B cell (primary cell): ENCODE measurements around the gene SURF2. TPM values are rescaled to one million over a fixed set of nuclear protein-coding genes. Genes with fewer than 3 reads are reported as not detected.

Experiments used
- ATAC-seq: fragments of 200-7000 bp; cut with Tn5 transposase; one replicate; pipeline ENCODE4 v1.10.0; 2021; ENCODE audit warnings: low read depth, mild to moderate bottlenecking, moderate number of reproducible peaks, moderate library complexity
- CTCF ChIA-PET: fragments of 350-600 bp; sonication (Branson Sonifier 250); formaldehyde crosslinking; loops from one replicate; lab custom pipeline; 2021; ENCODE audit warnings: antibody characterized with exemption, inconsistent platforms; lab: Charles Lee
- POLR2A ChIA-PET: fragments of 350-600 bp; sonication (Branson Sonifier 250); formaldehyde crosslinking; loops from one replicate; lab custom pipeline; 2021; ENCODE audit warnings: antibody characterized with exemption; lab: Charles Lee
- DNase-seq: peaks from one replicate; pipeline ENCODE4 v3.0.0; 2013
- H2AFZ ChIP-seq: 2 replicates; pipeline ENCODE4 v1.6.1; 2012; ENCODE audit warnings: mild to moderate bottlenecking, low read depth, low read length; ENCODE audit not compliant: insufficient read depth, poor library complexity, severe bottlenecking
- H3K27ac ChIP-seq, 2 donors: 1 replicate in 1 of 2; 2 replicates in 1 of 2; pipeline ENCODE4 v1.5.1; 2012 to 2013; ENCODE audit warnings: low read length in 2 of 2, mild to moderate bottlenecking in 2 of 2, moderate library complexity in 1 of 2
- H3K27me3 ChIP-seq, 4 experiments: fragments of 200-600 bp in 1 of 4; sonication (generic) in 1 of 4; replicated peaks in 1 of 4; 1 replicate in 2 of 4; 2 replicates in 2 of 4; pipeline versions ENCODE4 v1.6.1 to v1.7.0; 2013 to 2016; ENCODE audit warnings: low read length in 3 of 4, mild to moderate bottlenecking in 2 of 4, mixed read lengths in 1 of 4, moderate library complexity in 1 of 4; ENCODE audit not compliant: insufficient read depth in 4 of 4, control insufficient read depth in 3 of 4; ENCODE audit errors: control extremely low read depth in 1 of 4
- H3K36me3 ChIP-seq, 2 experiments: replicated peaks in 1 of 2; 1 replicate in 1 of 2; 2 replicates in 1 of 2; pipeline versions ENCODE4 v1.6.1 to v1.7.1; 2013; ENCODE audit warnings: low read length in 1 of 2; ENCODE audit not compliant: insufficient read depth in 2 of 2, control insufficient read depth in 1 of 2; ENCODE audit errors: control extremely low read depth in 1 of 2, extremely low read depth in 1 of 2
- H3K4me1 ChIP-seq, 2 donors: fragments of 200-600 bp in 1 of 2; sonication (generic) in 1 of 2; 1 replicate in 1 of 2; 2 replicates in 1 of 2; pipeline versions ENCODE4 v1.5.1 to v1.6.1; 2013 to 2017; ENCODE audit warnings: low read length in 2 of 2; ENCODE audit not compliant: control insufficient read depth in 2 of 2, insufficient read depth in 2 of 2
- H3K4me2 ChIP-seq: replicated peaks from 2 replicates; pipeline ENCODE3; 2012; ENCODE audit warnings: mild to moderate bottlenecking, low read depth, low read length; ENCODE audit not compliant: poor library complexity, severe bottlenecking
- H3K4me3 ChIP-seq, 5 experiments: fragments of 200-600 bp in 1 of 5; sonication (generic) in 1 of 5; 1 replicate in 3 of 5; 2 replicates in 2 of 5; pipeline versions ENCODE4 v1.5.1 to v1.7.0; 2011 to 2016; ENCODE audit warnings: low read length in 4 of 5, mild to moderate bottlenecking in 4 of 5, low read depth in 2 of 5, control low read depth in 1 of 5, moderate library complexity in 1 of 5; ENCODE audit not compliant: insufficient read depth in 1 of 5; ENCODE audit errors: control extremely low read depth in 1 of 5, extremely low read depth in 1 of 5
- H3K79me2 ChIP-seq: fragments of 200-600 bp; sonication (generic); one replicate; pipeline ENCODE4 v1.6.0; 2016; ENCODE audit warnings: low read length; ENCODE audit not compliant: control insufficient read depth, insufficient read depth
- H3K9ac ChIP-seq: fragments of 200-600 bp; sonication (generic); 2 replicates; pipeline ENCODE4 v1.6.1; 2017; ENCODE audit warnings: mild to moderate bottlenecking, low read length, moderate library complexity
- H3K9me3 ChIP-seq, 3 donors: one replicate each; pipeline versions ENCODE4 v1.6.1 to v1.7.1; 2013; ENCODE audit warnings: low read length in 2 of 3; ENCODE audit not compliant: control insufficient read depth in 2 of 3, insufficient read depth in 1 of 3; ENCODE audit errors: control extremely low read depth in 1 of 3
- H4K20me1 ChIP-seq: 2 replicates; pipeline ENCODE4 v1.6.0; 2012; ENCODE audit warnings: mild to moderate bottlenecking, low read length; ENCODE audit not compliant: insufficient read depth, control insufficient read depth, poor library complexity, severe bottlenecking
- H3K27ac Mint-ChIP-seq: one replicate; pipeline ENCODE4 v1.8.0; 2021; ENCODE audit warnings: mixed read lengths
- H3K27me3 Mint-ChIP-seq: one replicate; pipeline ENCODE4 v1.8.0; 2021; ENCODE audit warnings: mixed read lengths
- H3K4me1 Mint-ChIP-seq: one replicate; pipeline ENCODE4 v1.8.0; 2021; ENCODE audit warnings: mixed read lengths
- H3K4me3 Mint-ChIP-seq: one replicate; pipeline ENCODE4 v1.8.0; 2021; ENCODE audit warnings: mixed read lengths
- H3K9me3 Mint-ChIP-seq: one replicate; pipeline ENCODE4 v1.8.0; 2022; ENCODE audit warnings: mixed read lengths; ENCODE audit not compliant: insufficient read depth
- EZH2 ChIP-seq: IDR thresholded peaks from 2 replicates; pipeline ENCODE4 v1.6.1; 2012; ENCODE audit warnings: borderline replicate concordance, low read depth, mild to moderate bottlenecking, moderate library complexity, low read length; ENCODE audit not compliant: insufficient read depth, poor library complexity, severe bottlenecking
- WGBS: methylation state at CpG from one replicate; pipeline ENCODE4 v1.1.5; 2013; ENCODE audit warnings: missing lambda C conversion rate; ENCODE audit not compliant: insufficient coverage; 5-methylcytosine and 5-hydroxymethylcytosine counted together
- intact Hi-C: fragments of 100-400 bp; cut with micrococcal nuclease; formaldehyde crosslinking; loops from one replicate; pipeline ENCODE4 v1.10.0; 2022
- polyA plus RNA-seq: library from polyadenylated mRNA; depleted of rRNA; stranded (reverse); fragments of >200 nt; gene quantifications from 2 replicates; pipeline ENCODE4 v1.2.3, GENCODE V29; 2012
- total RNA-seq, 2 donors: library from RNA; stranded (reverse); fragments of 120-200 nt in 1 of 2; gene quantifications; 1 replicate in 1 of 2; 2 replicates in 1 of 2; pipeline versions ENCODE4 v1.2.3 to v1.2.4, GENCODE V29; 2013 to 2022
- TF ChIP-seq, protein P1 (sequence below): fragments of 200-600 bp; IDR thresholded peaks from one replicate; pipeline ENCODE4 v1.8.0; 2022; ENCODE audit warnings: antibody characterized with exemption, mild to moderate bottlenecking

Gene SURF2
- total and polyA plus RNA-seq, 2 donors (not counting 1 experiment from before 2014, with no cell fraction given), result 17.1 to 17.3 TPM

- Histone ChIP-seq H3K9ac (no peak overlapping the region), H3K36me3 (no peaks in the 10 kb centered on the region), H3K79me2 (peaks cover 14% of the 10 kb centered on the region), H3K27ac (no peak overlapping the region), H3K4me2 (no peak overlapping the region), H3K4me3 (no peak overlapping the region), H4K20me1 (peaks cover 12% of the 10 kb centered on the region), H3K4me1 (peaks cover 11 to 16% of the 10 kb centered on the region in 2 donors), H2AFZ (no peak overlapping the region), H3K27me3 (no peaks in the 10 kb centered on the region), H3K9me3 (no peaks in the 10 kb centered on the region)
- H3K4me3 Mint-ChIP-seq, result no peak overlapping the region
- H3K9me3 Mint-ChIP-seq, result no peaks in the 10 kb centered on the region
- ChIA-PET POLR2A (no interaction called here), CTCF (interaction anchor here (1.1 to 1.3 kb wide), 3 partner anchors 20 to 35 kb away, joined by 3 read pairs; no protein-coding TSS in a partner anchor)
- H3K27ac Mint-ChIP-seq, result no peak overlapping the region
- 96% methylated on average over 9 of the region's 14 CpGs for whole genome bisulfite sequencing
- intact Hi-C loops, result no loop called here
- H3K27me3 Mint-ChIP-seq, result no peaks in the 10 kb centered on the region
- H3K4me1 Mint-ChIP-seq, result peaks cover 9% of the 10 kb centered on the region
- ATAC-seq (no peak), DNase-seq (no peak)
- no peak for TF ChIP-seq EZH2
- TF ChIP-seq, protein P1, sequence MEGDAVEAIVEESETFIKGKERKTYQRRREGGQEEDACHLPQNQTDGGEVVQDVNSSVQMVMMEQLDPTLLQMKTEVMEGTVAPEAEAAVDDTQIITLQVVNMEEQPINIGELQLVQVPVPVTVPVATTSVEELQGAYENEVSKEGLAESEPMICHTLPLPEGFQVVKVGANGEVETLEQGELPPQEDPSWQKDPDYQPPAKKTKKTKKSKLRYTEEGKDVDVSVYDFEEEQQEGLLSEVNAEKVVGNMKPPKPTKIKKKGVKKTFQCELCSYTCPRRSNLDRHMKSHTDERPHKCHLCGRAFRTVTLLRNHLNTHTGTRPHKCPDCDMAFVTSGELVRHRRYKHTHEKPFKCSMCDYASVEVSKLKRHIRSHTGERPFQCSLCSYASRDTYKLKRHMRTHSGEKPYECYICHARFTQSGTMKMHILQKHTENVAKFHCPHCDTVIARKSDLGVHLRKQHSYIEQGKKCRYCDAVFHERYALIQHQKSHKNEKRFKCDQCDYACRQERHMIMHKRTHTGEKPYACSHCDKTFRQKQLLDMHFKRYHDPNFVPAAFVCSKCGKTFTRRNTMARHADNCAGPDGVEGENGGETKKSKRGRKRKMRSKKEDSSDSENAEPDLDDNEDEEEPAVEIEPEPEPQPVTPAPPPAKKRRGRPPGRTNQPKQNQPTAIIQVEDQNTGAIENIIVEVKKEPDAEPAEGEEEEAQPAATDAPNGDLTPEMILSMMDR, result no peak
Observed at GRCh38 chr9:133379153-133380086, 23.1 kb downstream of the SURF2 start.

DNA sequence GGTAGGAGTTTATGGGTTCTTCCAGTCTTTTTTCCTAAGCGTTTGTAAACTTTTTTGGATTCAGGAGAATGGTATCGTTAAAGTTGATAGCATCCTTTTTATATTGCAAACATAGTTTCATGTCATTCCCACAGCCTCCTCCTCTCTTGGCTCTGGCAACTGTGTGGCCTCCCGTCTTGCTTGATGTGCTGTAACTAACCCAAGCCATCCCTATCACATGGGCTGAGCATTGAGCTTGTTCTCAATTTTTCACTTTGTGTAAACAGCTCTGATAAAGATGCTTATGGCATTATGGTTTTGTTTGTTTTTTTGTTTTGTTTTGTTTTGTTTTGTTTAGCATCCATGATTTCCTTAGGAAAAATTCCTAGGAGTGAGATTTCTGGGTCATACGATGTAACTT, 24.4 kb downstream of the SURF2 start:
- Histone ChIP-seq H3K9ac (no peak overlapping the region), H3K4me1 (peaks cover 3 to 7% of the 10 kb centered on the region in 2 donors), H3K27ac (no peak overlapping the region), H3K27me3 (no peaks in the 10 kb centered on the region), H3K36me3 (no peaks in the 10 kb centered on the region), H3K4me3 (no peak overlapping the region), H2AFZ (no peak overlapping the region), H4K20me1 (no peaks in the 10 kb centered on the region), H3K9me3 (no peaks in the 10 kb centered on the region), H3K79me2 (peaks cover 1% of the 10 kb centered on the region), H3K4me2 (no peak overlapping the region)
- no peak for TF ChIP-seq EZH2
- intact Hi-C loops, result no loop called here
- Mint-ChIP-seq H3K4me1 (peaks cover 2% of the 10 kb centered on the region), H3K9me3 (no peaks in the 10 kb centered on the region), H3K27me3 (no peaks in the 10 kb centered on the region), H3K4me3 (no peak overlapping the region), H3K27ac (no peak overlapping the region)
- ChIA-PET CTCF (interaction anchor here (1.1 kb wide), 1 partner anchor 33 kb away, joined by 3 read pairs; no protein-coding TSS in a partner anchor), POLR2A (no interaction called here)
- DNase-seq (no peak), ATAC-seq (no peak)
- 100% methylated on average over 1 of the region's 4 CpGs for WGBS
